Left kidney (tissue), 2 donors: ENCODE data around the gene CCDC85B. TPM values are rescaled to one million over a fixed set of nuclear protein-coding genes. Genes with fewer than 3 reads are reported as not detected.
A peak's percentile ranks its signal among the peaks of the same experiment; 100 is the strongest.

Experiments
- DNase-seq: peaks from one replicate; pipeline ENCODE4 v3.0.0-alpha.2; 2013
- polyA plus RNA-seq: library from polyadenylated mRNA; unstranded; fragments of 120-200 nt; gene quantifications from one replicate; pipeline ENCODE4 v1.2.1, GENCODE V29; 2013; ENCODE audit not compliant: insufficient read length

CCDC85B gene
- polyA plus RNA-seq, 1 donor, result 5.0 TPM

DNA sequence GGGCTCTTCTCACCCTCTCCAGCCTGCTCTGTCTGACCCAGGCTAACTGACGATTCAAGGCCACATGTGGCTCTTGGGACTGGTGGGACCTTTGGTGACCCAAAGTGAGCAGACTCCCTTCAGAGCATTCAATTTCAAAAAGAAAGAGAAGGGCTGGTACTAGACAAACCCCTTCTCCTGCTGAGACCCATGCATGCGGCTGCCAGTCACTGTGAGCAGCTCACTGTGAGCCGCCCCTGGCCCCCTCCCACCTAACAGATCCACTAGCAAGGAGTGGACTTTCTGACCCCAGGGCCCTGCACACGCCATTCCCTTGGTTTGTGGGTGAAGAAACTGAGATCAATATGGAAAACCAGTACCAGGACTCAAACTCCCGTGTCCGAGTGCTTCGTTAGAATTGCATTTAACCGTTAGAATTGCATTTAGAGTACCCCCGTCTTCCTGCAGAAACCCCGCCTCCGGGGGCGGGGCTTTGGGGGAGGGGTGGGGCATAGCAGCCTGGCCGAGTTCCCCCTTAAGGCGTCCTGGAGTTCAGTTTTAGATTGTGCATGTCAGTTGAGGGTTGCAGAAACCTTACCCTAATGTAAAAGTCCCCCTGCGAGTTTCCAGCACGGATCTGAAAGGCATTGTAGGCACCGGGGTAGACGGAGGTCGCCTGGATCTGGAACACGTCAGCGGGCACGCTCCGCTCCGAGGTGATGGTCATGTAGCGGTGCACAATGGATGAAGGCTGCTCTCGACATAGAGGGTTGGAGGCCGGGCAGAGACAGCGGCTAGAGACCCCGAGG lies 23.0 kb upstream of the CCDC85B start:
- no peak for DNase-seq

DNA sequence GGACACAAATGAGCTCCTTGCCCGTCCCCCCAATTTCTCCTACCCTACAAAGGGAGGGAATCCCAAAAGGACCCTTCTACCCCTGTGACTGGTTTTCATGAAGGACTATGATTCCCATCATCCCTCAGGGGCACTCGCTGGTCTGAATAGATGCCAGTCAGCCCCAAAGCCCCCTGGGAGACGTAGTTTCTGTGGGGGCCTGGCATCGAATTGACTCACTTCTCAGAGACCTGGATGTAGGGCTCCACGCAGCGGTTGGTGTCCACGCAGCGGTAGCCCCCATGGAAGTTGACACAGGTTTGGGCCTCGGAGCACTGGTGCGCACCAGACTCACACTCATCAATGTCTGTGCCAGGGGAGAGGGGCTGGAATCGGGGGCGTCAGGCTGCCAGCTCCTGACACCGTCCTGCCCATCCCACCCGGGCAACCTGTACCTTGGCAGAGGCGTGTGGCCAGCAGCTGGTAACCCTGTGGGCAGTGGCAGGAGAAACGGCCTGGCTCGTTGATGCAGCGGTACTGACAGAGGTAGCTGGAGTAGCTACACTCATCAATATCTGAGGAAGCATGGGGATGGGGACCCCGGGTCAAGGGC lies 22.3 kb upstream of the CCDC85B start:
- no peak for DNase-seq

DNA sequence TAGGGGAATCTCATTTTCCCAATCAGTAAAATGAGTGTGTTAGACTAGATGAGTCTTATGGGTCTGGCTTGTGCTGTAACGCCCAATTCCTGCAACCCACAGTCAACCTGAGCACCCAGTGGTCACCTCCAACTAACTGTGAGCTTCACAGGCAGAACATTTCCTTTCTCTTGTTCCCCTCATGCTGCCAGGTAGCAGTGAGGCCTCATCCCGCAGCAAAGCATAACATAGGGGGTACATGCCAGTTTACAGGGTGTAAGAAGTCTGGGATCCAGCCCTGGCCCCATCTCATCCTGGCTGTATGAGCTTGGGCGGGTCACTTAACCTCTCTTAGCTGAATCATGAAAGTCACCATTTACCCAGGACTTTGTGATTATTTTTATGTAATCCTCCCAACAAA lies 21.6 kb upstream of the CCDC85B start:
- DNase-seq, result no peak

DNA sequence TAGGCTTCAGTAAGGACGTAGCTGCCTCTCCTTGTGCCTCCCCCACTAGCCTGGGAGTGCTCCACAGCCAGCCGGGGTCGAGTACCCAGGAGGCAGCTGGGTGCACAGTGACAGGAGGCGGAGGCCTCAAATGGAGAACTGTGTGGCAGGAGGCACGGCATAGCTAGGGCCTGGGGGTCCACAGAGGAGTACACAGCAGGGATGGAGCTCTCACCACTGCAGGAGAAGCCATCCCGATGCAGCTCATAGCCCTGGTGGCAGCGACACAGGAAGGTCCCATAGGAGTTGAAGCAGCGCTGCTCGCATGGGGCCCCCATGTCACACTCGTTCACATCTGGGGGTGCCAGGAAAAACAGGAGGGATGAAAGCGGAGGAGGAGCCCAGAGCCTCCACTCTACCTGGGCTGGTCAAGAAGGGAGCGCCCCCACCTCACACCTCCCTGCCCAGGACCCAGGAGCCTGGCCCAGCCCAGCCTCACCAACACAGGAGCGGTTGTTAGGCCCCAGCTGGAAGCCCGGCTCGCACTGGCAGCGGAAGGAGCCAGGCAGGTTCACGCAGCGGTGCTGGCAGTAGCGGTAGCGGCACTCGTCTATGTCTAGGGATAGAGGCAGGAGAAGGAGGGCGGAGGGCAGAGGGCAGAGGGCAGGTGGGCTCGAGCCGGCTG lies 20.7 kb upstream of the CCDC85B start:
- no peak for DNase-seq

DNA sequence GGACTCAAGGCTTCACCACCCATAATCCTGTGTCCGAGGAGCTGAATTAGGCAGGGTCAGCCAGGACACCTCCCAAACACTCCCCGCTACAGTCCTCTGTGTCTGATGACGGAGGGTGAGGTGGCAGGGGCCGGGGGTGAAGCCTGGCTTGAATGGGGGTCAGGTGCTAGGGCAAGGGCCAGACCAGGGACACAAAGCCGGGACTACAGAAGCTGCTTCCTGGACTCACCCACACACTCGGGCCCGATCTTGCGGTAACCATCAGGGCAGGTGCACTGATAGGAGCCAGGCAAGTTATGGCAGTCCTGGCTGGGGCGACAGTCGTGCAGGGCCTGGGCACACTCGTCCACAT lies 20.2 kb upstream of the CCDC85B start:
- DNase-seq, result no peak

DNA sequence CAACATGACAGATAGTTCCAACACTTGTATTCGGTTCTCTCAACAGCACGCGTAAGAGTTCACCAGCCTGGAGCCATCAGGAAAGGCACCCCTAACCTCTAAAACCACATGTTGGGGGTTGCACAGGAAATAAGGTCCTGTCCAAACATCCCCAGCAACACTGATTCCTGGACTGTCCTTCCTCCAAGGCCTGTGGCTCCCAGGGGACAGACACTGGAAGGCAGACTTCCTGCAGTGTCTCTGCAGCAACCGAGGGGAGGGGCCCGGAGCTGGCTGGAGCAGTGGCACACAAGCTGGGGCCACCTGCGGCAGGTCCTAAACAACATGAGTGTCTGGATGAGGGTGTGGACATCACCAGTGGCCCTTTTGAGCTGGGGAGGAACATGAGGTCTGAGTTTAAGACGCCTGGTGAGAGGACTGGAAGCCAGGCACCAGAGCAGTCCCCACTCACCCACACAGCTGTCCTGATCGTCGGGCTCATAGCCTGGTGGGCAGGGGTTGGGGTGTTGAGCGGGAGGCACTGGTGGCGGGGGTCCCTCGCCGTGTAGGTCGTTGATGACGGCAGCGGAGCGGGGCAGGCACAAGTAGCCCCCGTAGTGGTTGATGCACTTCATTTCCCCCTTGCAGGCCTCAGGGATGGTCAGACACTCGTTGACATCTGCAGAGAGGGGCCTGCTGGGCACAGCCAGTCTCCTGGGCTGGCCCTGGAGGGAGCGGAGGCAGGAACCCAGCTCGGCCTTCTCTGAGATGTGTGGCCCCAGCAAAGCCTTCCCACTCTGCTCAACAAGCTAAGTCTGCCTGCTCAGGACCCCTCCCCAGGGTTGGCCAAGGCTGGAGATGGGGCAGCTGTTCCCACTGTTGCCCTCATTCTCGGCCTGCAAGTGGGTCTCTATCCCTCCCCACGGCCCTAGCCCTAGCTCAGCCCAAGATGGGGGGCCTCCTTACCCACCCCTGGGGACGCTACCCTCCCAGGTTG lies 19.5 kb upstream of the CCDC85B start:
- no peak for DNase-seq

DNA sequence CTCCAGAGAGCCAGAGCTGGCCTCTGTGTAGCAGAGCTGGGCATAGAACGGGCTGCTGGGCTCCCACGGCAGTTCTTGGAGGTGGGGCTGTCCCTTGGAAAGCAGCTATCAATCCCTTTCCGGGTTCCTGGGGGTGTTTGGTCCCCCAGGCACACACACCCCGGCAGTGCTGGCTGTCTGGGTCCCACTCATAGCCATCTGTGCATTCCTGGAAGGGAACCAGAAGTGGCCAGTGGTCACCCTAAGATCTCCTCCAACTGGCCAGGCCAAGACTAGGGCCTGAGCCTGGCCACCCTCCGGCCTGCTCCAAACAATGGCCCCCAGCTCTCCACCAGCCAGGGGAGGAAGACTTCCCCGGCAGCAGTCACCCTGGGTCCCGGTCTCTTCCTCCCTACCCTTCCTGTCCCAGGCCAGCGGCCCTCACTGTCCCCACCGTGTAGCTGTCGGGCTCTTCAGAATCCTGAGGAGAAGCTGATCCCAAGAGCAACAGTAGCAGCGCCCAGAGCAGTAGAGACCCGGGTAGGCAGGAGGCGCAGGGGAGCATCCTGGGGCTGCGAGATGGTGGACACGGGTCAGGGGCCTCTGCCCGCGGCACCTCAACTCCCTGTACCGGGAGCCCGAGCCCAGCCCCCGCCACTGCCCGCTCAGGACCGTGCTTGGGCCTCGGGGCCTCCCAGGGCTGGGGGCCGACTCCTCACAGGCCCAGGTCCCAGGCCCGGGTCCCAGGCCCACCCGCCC lies 18.5 kb upstream of the CCDC85B start:
- DNase-seq, result no peak

DNA sequence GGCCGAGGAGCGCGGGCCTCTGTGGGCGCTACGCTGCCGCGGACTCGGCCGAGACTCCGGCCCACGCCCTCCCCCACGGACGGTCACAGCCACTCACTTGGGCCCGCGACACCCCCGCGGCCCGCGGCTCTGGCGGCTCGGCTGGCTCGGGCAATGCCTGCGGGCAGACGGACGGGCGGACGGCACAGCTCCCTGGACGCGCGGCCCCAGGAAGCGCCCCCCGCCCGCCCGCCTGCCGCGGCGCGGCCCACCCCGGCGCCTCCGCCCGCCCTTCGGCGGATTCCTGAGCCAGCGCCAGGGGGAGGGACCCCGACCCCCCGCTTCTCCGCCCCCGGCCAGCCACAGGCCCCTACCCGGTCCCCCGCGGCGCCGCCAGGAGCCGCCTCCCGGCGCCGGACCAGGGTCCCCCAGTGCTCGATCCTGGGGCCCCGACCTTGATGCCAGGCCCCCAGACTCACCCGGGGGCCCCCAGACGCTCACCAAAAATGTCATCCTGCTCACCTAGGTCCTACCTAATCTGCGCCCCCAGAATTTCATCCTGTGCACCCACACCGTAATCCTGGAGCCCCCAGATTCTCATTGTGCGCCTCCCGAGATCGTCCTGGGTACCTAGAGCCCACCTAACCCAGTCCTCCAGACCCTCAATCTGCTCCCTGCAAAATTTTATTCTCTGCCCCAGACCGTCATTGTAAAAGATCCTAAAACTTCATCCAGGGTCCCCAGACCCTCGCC lies 17.7 kb upstream of the CCDC85B start, which contains the start of gene EFEMP2:
Gene EFEMP2, minus strand, starts transcription at position 215 of the 732 bp plus-strand sequence. CDS start 446 bp downstream, outside the sequence.
- DNase-seq, result no peak

DNA sequence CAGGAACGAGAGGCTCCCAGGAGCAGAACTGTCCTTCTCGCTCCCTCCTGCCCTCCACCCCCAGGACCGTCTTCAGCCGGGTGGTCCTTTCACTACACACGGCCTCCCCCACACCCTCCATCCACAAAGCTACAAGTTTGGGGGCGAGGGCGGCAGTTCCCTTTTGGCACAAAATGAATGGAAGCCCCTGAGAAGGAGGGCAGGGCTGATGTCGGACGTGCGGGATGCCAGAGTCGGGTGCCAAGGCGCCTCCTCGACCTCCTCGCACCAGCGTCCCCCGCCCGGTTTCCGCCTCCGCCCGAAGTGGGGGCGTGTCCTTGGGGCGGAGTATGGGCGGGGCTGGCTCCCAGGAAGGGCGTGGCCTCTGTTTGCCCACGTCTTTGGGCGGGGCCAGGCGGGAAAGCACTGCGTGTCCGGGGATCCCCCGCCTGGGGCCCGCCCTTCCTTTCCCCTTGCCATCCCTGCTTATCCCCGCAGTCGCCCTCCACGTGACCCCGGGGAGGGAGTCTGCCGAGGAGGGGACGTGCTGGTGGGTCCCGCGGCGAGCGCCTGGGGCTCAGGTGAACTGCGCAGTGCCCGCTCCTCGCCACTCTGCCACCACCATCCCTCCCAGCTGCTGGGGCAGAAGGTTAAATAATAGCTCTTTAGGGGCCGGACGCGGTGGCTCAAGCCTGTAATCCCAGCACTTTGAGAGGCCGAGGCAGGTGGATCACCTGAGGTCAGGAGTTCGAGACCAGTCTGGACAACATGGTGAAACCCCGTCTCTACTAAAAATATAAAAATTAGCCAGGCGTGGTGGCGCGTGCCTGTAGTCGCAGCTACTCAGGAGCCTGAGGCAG lies 16.9 kb upstream of the CCDC85B start:
- DNase-seq, result peak; percentile 91

DNA sequence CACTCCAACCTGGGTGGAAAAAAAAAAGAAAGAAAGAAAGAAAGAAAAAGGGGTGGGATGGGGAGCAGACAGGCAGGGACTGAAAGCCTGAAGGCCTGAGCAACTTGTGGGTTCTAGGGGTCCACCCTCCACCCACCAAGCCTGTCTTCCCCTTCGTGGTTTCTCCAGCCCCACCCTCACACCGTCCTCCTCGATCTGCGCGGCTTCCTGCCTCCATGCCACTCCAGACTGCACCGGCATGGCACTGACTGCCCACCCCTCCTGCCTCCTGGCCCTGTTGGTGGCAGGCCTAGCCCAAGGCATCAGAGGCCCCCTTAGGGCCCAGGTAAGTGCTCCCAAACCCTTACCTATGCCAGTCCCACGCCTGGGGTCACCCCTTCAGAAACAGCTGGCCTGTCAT lies 10.9 kb upstream of the CCDC85B start, which contains the start of gene CTSW:
Gene CTSW, plus strand, starts transcription at position 221 of the 400 bp plus-strand sequence. Its CDS starts 18 bp downstream, at position 239.
- DNase-seq, result no peak

DNA sequence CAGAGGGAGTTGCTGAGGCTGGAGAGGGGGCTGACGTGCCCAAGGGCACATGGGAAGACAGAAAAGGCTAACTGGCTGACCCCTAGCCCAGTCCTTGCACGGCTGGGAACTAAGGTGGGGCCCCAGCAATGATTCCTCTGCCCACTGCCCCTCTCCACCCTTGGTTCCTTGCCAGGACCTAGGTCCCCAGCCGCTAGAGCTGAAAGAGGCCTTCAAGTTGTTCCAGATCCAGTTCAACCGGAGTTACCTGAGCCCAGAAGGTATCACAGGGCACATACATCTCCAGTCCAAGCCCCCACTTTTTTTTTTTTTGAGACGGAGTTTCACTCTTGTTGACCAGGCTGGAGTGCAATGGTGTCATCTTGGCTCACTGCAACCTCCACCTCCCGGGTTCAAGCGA lies 10.4 kb upstream of the CCDC85B start:
- DNase-seq, result no peak

DNA sequence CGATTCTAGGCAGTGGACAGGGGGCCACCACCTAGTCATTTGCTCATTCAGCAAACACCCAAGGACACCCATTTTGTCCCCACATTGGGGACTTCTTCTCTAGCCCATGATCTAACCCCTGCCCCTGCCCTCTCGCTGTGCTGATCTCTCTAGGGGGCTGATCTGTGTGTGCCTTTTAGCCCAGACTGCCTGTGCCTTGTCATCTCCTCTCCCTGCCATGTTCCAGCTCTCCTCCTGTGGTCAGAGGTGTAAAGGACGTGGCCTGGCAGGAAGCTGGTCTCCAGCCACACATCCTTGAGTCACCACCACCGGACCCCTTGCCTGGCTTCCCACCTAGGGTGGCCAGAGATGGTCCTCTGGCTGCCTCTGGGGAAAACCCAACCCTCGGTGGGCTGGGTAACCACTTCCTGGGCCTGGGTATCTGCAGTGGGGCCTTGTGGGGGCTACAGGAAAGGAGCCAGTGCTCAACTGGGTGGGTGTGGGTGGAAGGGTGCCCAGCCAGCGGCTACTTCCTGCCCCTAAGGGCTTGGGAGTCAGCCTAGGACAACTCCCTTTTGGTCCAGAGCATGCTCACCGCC lies 9.5 kb upstream of the CCDC85B start:
- DNase-seq, result no peak

DNA sequence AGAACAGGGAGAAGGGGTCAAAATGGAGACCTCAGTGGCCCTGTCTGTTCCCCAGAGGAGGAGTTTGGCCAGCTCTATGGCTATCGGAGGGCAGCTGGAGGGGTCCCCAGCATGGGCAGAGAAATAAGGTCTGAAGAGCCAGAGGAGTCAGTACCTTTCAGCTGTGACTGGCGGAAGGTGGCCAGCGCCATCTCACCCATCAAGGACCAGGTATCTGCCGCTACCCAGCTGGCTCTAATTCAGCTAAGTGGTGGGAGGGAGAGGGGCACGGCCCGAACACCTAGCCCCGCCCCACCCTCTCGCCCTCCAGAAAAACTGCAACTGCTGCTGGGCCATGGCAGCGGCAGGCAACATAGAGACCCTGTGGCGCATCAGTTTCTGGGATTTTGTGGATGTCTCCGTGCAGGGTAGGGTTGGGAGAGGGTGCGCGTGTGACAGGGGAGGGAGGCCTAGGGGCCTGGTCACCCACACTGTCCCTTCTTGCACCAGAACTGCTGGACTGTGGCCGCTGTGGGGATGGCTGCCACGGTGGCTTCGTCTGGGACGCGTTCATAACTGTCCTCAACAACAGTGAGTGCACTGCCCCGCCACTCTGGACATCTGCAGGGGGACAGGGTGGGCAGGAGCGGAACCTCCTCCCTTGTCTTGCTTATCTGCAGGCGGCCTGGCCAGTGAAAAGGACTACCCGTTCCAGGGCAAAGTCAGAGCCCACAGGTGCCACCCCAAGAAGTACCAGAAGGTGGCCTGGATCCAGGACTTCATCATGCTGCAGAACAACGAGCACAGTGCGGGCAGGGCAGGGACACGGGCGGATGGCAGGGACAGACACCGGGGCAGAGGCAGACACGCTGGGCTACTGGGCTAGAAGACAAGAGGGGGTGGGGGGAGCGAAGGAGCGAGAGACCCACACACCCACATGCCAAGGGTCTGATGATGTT lies 8.1 kb upstream of the CCDC85B start:
- DNase-seq, result no peak

DNA sequence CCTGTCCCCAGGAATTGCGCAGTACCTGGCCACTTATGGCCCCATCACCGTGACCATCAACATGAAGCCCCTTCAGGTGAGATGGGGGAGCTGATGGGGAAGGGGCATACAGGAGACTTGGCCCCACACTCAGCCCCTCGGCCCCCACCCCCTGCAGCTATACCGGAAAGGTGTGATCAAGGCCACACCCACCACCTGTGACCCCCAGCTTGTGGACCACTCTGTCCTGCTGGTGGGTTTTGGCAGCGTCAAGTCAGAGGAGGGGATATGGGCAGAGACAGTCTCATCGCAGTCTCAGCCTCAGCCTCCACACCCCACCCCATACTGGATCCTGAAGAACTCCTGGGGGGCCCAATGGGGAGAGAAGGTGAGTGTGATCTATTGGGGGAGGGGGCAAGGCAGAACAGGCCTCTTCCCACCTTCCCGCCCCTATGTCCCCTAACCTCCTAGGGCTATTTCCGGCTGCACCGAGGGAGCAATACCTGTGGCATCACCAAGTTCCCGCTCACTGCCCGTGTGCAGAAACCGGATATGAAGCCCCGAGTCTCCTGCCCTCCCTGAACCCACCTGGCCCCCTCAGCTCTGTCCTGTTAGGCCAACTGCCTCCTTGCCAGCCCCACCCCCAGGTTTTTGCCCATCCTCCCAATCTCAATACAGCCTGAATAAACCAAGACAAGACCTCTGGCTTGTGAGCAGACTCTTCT lies 7.3 kb upstream of the CCDC85B start:
- DNase-seq, result no peak

DNA sequence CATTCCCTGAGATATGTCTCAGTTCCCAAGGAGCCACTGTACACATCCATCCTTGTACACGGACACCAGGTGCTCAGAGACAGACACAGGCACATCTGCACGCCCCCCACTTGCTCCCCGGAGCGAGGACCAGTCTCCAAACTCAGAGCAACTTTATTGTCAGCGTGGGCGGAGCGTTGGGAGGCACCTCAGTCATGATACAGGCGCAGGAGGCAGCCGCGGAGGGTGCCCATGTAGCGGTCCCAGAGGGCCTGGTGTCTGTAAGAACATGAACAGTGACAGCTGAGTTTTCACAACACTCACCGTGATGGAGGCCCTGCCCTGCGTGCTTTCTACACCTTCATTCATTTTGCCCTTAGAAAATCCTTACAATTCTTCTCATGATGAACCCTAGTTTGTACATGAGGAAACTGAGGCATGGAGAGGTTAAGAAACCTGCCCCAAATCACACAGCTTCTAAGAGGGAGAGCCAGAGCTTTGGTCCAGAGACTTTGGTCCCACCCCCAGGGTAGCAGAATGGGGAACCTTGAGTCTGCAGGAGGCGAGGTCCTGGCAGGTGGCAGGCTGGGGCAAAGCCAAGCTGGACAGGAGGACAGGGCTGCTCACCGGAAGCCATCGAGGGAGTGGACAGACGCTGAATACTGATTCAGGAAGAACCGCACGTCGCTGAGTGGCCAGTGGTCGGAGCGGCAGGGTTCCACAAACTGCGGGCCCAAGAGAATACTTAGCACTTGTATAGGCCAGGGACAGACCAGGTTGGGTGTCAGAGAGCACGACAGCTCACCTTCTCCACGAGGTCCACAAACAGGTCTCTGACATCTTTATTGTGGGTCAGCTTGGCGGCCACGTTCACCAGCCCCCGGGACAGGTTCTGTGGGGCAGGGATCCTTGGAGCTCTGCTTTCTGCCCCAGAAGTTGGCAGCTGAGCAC lies 6.4 kb upstream of the CCDC85B start:
- no peak for DNase-seq

DNA sequence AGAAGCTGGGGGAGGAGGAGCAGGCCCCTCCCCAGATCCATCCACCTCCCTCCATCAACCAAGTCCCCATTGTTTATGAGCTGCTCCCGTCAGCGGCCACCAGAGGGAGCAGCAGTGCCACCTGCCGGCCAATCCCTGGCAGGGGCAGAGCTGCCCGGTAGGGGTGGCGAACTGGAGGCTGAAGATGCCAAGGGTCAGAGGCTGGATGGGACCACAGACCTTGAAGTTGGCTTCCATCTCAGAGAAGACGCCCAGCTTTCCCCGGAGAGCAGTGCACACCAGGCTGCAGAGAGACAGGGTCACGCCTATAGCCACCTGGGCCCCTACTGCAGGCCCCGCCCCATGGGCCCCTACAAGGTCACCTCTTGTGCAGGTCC lies 5.8 kb upstream of the CCDC85B start:
- no peak for DNase-seq
